Glutamatergic neuron (in vitro differentiated cells): Measurements from ENCODE around the gene DOCK9. TPM values are rescaled to one million over a fixed set of nuclear protein-coding genes. Genes with fewer than 3 reads are reported as not detected.

Experiments
- DNase-seq: peaks from one replicate; pipeline ENCODE4 v3.0.0; 2022
- H3K27ac Mint-ChIP-seq: one replicate; pipeline ENCODE4 v1.8.0; 2020; ENCODE audit warnings: mild to moderate bottlenecking, mixed read lengths, inconsistent platforms; ENCODE audit not compliant: unreplicated experiment
- H3K27me3 Mint-ChIP-seq: one replicate; pipeline ENCODE4 v1.8.0; 2020; ENCODE audit warnings: mild to moderate bottlenecking, moderate library complexity, mixed read lengths, inconsistent platforms; ENCODE audit not compliant: unreplicated experiment
- H3K36me3 Mint-ChIP-seq: one replicate; pipeline ENCODE4 v1.8.0; 2020; ENCODE audit warnings: mild to moderate bottlenecking, mixed read lengths, inconsistent platforms; ENCODE audit not compliant: unreplicated experiment
- H3K4me1 Mint-ChIP-seq: one replicate; pipeline ENCODE4 v1.8.0; 2020; ENCODE audit warnings: mild to moderate bottlenecking, low read depth, mixed read lengths, inconsistent platforms; ENCODE audit not compliant: unreplicated experiment
- H3K4me3 Mint-ChIP-seq: one replicate; pipeline ENCODE4 v1.8.0; 2020; ENCODE audit warnings: mild to moderate bottlenecking, mixed read lengths, inconsistent platforms; ENCODE audit not compliant: unreplicated experiment
- H3K9me3 Mint-ChIP-seq: one replicate; pipeline ENCODE4 v1.8.0; 2020; ENCODE audit warnings: mild to moderate bottlenecking, moderate library complexity, mixed read lengths, inconsistent platforms; ENCODE audit not compliant: unreplicated experiment
- total RNA-seq: library from RNA; stranded (reverse); fragmentation: NEBNext Ultra II Directional; extraction: Animal tissue kit (Norgen Biotek cat#: 25700); gene quantifications from one replicate; pipeline ENCODE4 v1.2.1, GENCODE V29; 2021; ENCODE audit not compliant: unreplicated experiment
- TF ChIP-seq, protein P1 (sequence below): fragments of 200-600 bp; sonication (generic); IDR thresholded peaks from one replicate; pipeline ENCODE4 v1.5.0; 2021; ENCODE audit not compliant: partially characterized antibody, unreplicated experiment

Gene DOCK9
- total RNA-seq, 1 donor from 2014 or later = 4.5 TPM

- Mint-ChIP-seq H3K36me3 (no peaks in the 10 kb centered on the region), H3K4me1 (no peaks in the 10 kb centered on the region), H3K4me3 (no peak overlapping the region), H3K27ac (no peak overlapping the region), H3K27me3 (peaks cover 3% of the 10 kb centered on the region), H3K9me3 (no peaks in the 10 kb centered on the region)
- DNase-seq = no peak
- TF ChIP-seq, protein P1, sequence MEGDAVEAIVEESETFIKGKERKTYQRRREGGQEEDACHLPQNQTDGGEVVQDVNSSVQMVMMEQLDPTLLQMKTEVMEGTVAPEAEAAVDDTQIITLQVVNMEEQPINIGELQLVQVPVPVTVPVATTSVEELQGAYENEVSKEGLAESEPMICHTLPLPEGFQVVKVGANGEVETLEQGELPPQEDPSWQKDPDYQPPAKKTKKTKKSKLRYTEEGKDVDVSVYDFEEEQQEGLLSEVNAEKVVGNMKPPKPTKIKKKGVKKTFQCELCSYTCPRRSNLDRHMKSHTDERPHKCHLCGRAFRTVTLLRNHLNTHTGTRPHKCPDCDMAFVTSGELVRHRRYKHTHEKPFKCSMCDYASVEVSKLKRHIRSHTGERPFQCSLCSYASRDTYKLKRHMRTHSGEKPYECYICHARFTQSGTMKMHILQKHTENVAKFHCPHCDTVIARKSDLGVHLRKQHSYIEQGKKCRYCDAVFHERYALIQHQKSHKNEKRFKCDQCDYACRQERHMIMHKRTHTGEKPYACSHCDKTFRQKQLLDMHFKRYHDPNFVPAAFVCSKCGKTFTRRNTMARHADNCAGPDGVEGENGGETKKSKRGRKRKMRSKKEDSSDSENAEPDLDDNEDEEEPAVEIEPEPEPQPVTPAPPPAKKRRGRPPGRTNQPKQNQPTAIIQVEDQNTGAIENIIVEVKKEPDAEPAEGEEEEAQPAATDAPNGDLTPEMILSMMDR = no peak
Measured at GRCh38 chr13:99003186-99003585, 25.3 kb upstream of the DOCK9 start.

DNA sequence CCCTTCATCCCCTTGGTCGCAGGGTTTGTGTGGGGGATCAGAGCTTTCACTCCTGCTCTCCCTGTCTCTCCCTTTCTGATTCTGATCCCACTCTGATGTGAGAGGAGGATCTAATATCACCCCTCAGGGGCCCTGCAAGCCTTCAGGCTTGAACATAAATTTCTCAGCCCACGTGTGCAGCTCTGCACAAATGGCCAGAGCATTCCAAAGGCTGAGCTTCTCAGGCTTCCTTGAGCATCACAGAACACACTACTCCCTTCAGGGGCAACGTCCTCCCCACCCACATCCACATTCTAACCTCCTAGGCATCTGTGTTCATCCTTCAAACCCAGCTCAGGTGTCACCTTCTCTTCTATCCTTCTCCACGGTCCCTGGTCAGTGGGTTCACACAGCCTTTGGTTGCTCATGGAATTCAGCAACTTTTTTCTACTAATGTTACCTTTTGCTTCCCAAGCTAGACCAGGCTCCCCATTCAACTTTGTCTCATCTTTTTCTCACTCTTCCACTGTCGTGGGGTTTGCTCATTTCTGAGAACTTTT, 24.4 kb upstream of the DOCK9 start:
- TF ChIP-seq, protein P1 = no peak
- Mint-ChIP-seq H3K4me1 (no peaks in the 10 kb centered on the region), H3K9me3 (no peaks in the 10 kb centered on the region), H3K27ac (no peak overlapping the region), H3K4me3 (no peak overlapping the region), H3K27me3 (peaks cover 3% of the 10 kb centered on the region), H3K36me3 (no peaks in the 10 kb centered on the region)
- DNase-seq = no peak

DNA sequence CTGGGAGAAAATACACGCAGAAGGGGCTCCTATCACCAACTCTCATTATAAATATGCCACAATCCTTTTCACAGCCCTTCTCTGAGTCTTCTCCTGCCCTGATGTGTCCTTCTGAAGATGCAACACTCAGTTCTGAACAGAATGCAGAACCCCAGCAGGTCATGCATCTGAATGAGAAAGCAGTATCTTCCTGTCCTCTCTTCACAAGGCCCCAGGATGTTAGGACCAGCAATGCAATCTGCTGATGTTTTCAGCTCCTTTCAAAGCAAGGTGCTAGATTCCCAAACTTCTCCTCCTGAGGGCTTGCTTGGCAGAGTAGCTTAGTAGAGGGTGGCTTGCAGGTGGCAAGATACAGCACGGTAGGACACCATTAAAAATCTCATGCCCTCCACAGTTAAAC, 22.3 kb upstream of the DOCK9 start:
- no peak for DNase-seq
- peaks cover 3% of the 10 kb centered on the region for H3K27me3 Mint-ChIP-seq
- TF ChIP-seq, protein P1 = no peak
- no peak overlapping the region for H3K27ac Mint-ChIP-seq
- H3K36me3 Mint-ChIP-seq = no peaks in the 10 kb centered on the region
- no peaks in the 10 kb centered on the region for H3K4me1 Mint-ChIP-seq
- peaks cover under 1% of the 10 kb centered on the region for H3K9me3 Mint-ChIP-seq
- no peak overlapping the region for H3K4me3 Mint-ChIP-seq

DNA sequence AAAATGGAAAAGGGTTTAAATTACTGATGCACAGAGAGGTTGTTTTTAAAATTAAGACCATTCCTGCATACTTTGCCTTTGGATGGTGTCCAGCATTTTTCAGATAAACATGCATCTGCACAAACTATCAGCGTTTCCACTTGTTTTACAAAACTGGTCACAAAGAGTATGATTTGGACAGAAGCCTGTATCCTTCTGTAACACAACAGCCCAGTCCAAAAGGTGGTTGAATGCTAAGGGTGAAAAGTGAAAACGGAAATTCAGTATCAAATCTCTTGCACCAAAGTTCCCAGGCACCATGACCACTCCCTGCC, 21.7 kb upstream of the DOCK9 start:
- H3K27me3 Mint-ChIP-seq = peaks cover 3% of the 10 kb centered on the region
- no peaks in the 10 kb centered on the region for H3K4me1 Mint-ChIP-seq
- TF ChIP-seq, protein P1 = no peak
- no peak overlapping the region for H3K4me3 Mint-ChIP-seq
- no peak overlapping the region for H3K27ac Mint-ChIP-seq
- H3K9me3 Mint-ChIP-seq = peaks cover 1% of the 10 kb centered on the region
- DNase-seq = no peak
- H3K36me3 Mint-ChIP-seq = no peaks in the 10 kb centered on the region

GRCh38 chr13:98998831-98999638, 21.2 kb upstream of the DOCK9 start:
- DNase-seq = no peak
- no peaks in the 10 kb centered on the region for H3K36me3 Mint-ChIP-seq
- H3K27ac Mint-ChIP-seq = no peak overlapping the region
- H3K9me3 Mint-ChIP-seq = peaks cover 1% of the 10 kb centered on the region
- TF ChIP-seq, protein P1 = no peak
- H3K4me1 Mint-ChIP-seq = no peaks in the 10 kb centered on the region
- no peak overlapping the region for H3K4me3 Mint-ChIP-seq
- peaks cover 3% of the 10 kb centered on the region for H3K27me3 Mint-ChIP-seq
